DMS53 (cell line): ENCODE results near the gene ARL14EP.

Experiments used
- DNase-seq: peaks from one replicate; lab custom pipeline; 2025; lab: John Stamatoyannopoulos, UW

The ARL14EP gene

GRCh38 chr11:30380846-30381245, 57.9 kb downstream of the ARL14EP start:
- DNase-seq: no peak

- DNase-seq: no peak
Measured at GRCh38 chr11:30381879-30382278, 59.0 kb downstream of the ARL14EP start.
